Cardiac septum (tissue), 1 donor: ENCODE measurements around the gene PKNOX2. TPM values are rescaled to one million over a fixed set of nuclear protein-coding genes. Genes with fewer than 3 reads are reported as not detected.

Experiments
- DNase-seq: peaks from one replicate; pipeline ENCODE4 v3.0.0-alpha.2; 2020; ENCODE audit warnings: low spot score
- intact Hi-C: fragments of 100-400 bp; cut with DNase I; formaldehyde crosslinking; loops from one replicate; pipeline ENCODE4 v1.14.0; 2022
- total RNA-seq: library from RNA; stranded (reverse); fragmentation: NEBNext Ultra II Directional; extraction: Animal tissue kit (Norgen Biotek cat#: 25700); gene quantifications from one replicate; pipeline ENCODE4 v1.2.1, GENCODE V29; 2021
- donor health status: DM: no; HTN: no; CAD: no.

The PKNOX2 gene
- total RNA-seq, 1 donor from 2014 or later, result 7.1 TPM

DNA sequence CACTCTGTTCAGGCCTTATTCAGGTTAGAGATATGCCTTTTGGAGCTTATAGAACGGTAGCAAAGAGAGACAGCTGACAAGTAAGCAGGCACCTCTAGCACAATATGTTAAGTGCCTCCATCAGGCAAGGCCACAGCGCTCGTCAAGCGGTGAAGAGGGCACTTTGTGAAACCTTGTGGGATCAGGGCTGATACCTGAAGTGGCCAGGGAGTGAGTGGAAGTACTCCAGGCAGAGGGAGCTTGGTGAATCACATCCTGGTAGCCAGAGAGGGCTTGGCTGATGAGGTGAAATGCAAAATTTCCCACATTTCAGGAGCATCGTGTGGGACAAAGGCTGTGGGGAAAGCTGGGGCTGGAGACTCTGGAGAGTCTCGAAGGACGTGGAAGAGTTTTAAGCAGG lies 87.4 kb downstream of the PKNOX2 start:
- intact Hi-C loops, result no loop called here
- no peak for DNase-seq

DNA sequence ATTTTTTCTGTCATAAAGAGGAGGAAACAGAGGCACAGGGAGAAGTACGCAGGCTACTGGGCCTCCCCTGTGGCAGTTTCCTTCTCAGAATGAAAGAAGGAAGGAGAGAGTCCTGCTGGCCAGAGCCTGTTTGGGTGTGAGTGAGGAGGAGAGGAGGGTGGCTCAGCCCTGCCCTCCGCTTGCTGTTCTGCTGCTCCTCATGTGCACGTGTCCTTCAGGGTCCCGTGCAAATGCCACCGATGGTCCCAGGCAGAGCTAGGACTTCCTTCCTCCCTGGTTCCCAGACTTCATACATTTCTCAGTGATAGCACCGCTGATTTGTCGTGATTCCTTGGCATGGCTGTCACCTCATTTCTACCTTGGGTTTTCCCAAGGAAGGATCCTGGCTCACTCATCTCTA lies 88.7 kb downstream of the PKNOX2 start:
- intact Hi-C loops, result no loop called here
- no peak for DNase-seq

DNA sequence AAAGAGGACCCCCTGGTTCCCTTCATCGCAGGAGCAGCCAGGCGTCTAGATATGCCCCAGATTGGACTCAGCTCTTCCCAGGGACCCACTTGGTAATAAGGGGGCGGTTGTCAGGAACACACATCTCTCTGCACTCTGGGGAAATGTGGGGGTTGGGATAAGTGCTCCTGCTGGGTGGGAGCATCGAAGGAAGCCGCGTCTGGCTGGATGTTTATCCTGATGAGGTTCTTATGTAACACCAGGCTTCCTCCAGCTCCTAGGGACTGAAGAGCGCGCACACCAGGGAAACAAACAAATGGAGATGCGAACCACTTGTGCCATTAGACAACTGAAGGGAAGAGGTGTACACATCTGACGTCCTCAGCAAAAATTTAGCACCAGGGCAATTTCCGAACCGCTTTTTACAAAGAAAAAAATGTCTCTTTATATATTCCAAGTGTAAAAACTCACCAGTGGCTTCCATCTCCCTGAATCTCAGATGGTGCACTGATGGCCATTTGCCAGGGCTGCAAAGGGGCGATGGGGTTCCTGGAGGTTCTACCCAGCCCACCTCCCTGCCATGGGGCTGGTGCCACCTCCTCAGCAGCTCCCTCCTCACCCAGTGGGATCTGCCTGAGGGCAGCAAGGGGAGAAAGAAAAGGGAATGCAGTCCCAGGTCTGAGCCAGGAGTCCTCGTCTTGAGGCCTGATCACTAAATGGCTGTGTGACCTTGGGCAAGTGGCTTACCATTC lies 89.4 kb downstream of the PKNOX2 start:
- intact Hi-C loops, result no loop called here
- DNase-seq, result peak; percentile 65

- DNase-seq, result peak; percentile 17
- intact Hi-C loops, result no loop called here
These were observed 92.1 kb downstream of the PKNOX2 start for GRCh38 chr11:125256541-125257189.

DNA sequence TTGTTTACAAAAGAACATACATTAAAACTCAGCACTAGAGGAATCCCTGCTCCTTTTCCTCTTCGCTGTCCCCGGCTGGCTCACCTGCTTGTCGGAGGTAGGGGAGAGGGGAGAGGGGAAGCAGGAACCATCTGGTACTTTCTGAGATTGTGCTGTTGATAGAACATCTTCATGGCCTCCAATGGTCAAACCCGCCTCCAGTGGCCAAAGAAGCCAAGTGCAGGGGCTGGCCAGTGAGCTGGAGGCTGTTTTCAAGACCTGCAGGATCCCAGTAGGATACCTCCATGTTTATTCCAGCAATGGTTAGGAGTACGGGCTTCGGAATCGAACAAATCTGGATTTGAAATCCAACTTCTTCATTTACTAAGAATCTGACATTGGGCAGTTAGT lies 92.6 kb downstream of the PKNOX2 start:
- no peak for DNase-seq
- intact Hi-C loops, result no loop called here

- intact Hi-C loops, result no loop called here
- no peak for DNase-seq
These were observed 93.2 kb downstream of the PKNOX2 start for GRCh38 chr11:125257751-125258150.

DNA sequence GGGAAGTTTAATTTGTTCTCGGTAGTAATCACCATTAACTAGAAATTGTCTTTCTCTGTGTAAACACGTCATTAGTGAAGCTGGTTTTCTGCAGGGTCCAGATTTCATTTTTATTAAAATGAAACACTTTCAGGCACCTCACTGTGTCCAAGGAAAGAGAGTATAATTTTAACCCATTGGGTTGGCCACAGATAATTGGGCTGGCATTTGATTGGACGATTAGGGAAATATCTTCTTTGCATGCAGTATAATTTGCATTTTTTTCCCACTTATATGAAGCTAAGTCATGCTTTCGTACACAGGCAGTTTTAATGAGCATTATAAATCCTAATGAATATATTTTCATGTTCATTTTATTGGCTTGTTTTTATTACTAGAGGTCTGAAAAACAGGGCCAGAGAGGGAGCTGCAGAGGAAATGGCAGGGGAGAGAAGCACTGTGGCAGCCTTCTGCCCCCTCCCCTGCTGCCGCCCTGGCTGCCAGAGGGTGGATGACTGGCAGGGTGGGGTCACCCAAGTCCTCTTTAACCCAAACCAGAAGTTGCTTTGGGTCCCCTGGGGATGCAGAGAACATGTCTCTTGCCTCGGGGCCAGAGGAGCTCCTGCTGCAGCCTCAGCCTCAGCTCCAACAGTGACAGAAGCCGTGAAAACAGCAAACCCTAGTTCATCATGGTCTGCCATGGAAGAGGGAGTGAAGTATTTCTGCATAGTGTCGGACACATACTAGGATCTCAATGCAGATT lies 93.9 kb downstream of the PKNOX2 start:
- intact Hi-C loops, result no loop called here
- no peak for DNase-seq

GRCh38 chr11:125261588-125261987 lies 97.0 kb downstream of the PKNOX2 start:
- intact Hi-C loops, result no loop called here

GRCh38 chr11:125262194-125262829 lies 97.8 kb downstream of the PKNOX2 start:
- intact Hi-C loops, result no loop called here
- DNase-seq, result no peak

More at GRCh38 chr11:125261588-125261987, 97.0 kb downstream of the PKNOX2 start:
- no peak for DNase-seq

DNA sequence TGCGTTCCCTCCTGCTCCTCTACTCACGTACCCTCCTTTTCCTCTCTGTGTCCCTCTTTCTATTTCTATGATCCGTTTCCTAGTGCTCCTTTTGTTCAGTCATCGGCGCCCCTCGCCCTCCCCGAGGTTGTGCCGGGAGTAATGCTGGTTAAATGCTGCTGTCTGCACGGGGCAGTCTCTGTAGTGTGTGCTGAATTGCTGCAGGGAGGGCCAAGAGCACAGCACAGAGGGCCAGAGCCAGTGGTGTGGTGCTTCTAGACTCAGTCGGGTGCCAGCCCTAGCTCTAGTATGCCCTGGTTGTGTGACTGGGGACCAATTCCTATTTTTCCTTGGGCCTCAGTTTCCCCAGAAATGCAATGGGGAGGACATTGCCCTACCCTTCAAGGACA lies 98.3 kb downstream of the PKNOX2 start:
- DNase-seq, result peak; percentile 63
- intact Hi-C loops, result no loop called here

DNA sequence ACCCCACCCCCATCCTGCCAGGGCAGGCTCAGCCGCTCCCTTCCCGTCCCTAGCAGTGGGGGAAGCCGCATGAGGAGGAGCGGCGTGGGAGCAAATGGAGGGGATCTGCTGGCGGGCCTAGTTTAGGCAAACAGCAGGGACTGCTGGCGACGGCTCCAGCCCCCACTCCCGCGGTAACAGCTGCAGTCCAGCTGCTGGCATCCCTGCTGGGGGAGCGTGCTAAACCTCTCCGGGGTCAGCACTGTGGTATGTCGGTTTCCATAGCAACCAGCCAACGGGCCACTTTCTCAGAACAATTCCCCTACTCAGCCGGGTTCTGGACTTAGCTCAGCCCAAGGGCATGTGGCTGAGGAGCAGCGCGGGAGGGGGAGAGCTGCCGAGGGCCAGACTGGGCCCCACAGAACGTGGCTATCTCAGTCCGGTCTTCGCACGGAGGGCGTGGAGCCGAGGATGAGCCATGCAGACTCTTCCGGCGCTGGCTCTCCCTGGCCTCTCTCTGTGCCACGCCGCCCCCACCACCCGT lies 98.8 kb downstream of the PKNOX2 start:
- peak; percentile 83 for DNase-seq
- intact Hi-C loops, result no loop called here

DNA sequence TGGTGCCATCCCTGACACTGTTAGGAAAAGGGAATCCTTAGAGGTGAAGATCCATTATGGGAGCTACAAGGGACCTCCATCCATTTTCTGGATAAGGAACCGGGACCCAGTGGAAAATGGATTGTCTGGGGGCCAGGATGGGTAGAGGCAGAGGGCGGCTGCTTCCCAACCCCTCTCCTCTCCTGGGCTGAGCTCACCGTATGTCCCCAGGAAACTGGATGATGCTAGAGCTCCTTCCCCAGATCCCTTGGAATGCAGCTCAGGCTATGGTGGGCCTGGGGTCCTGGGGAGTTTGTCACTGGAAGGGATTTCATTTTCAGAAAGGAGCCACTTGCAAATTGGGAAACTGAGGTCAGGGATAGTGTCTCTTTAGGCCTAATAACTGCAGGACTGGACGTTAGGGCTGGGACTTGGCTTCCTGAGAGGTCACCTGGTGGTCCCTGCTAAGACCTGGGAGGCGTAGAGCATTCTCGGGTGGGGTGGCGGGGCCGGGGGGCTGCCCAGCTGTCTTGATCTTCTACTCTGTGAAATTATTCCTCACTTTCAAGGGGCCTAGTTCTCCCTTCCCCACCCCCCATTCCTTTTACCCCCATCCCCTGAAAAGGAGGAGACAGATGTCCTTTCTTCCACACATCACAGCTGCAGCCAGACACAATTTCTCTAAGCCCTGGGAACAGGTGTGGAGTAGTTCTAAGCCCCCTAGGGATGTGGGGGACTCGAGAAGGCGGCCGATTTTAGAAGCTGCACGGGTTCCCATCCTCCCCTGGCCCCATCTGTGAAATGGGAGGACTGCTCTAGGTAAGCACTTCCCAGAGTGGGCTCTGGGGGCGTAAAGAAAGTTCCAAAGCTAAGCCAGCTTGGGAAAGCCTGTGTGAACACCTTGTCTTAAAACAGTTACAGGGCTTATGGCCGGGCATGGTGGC lies 99.8 kb downstream of the PKNOX2 start:
- intact Hi-C loops, result no loop called here

DNA sequence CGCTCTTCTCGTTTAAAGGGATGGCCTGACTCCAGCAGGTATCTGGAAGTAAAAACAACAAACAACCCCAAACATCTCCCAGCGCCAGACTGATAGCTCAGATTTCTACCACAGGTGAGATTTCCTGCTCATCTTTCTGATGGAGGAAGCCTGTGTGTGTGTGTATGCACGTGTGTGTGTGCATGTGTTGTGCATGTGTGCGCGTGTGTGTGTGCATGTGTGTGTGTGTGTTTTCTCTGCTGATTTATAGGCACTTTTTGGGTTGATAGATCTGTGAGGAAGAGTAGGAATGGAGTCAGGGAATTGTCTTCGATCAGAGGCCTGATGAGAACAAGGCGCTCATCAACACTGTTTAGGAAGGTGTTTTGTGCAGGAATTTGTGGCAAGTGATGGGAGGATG lies 103.0 kb downstream of the PKNOX2 start:
- intact Hi-C loops, result no loop called here
- no peak for DNase-seq

More for the DNA sequence above, 99.8 kb downstream of the PKNOX2 start:
- DNase-seq, result no peak

- intact Hi-C loops, result no loop called here
- no peak for DNase-seq
These were observed 104.1 kb downstream of the PKNOX2 start for GRCh38 chr11:125268611-125269010.

- no peak for DNase-seq
These were observed 105.6 kb downstream of the PKNOX2 start for GRCh38 chr11:125270106-125270505.

GRCh38 chr11:125270711-125271110 lies 106.2 kb downstream of the PKNOX2 start:
- intact Hi-C loops, result no loop called here
- DNase-seq, result no peak

More at GRCh38 chr11:125270106-125270505, 105.6 kb downstream of the PKNOX2 start:
- intact Hi-C loops, result no loop called here

- intact Hi-C loops, result no loop called here
These were observed 107.0 kb downstream of the PKNOX2 start for GRCh38 chr11:125271483-125272091.

GRCh38 chr11:125272092-125272491 lies 107.5 kb downstream of the PKNOX2 start:
- intact Hi-C loops, result no loop called here
- no peak for DNase-seq

More at GRCh38 chr11:125271483-125272091, 107.0 kb downstream of the PKNOX2 start:
- no peak for DNase-seq
